Kasumi-1 (cell line): ENCODE measurements around the gene DDX5.

Experiments used
- DNase-seq, 2 experiments: peaks; one replicate each; lab custom pipeline; 2025; lab: John Stamatoyannopoulos, UW

DDX5 gene

GRCh38 chr17:64506201-64506575, at the start of gene DDX5:
TSS of gene DDX5 (minus strand) at chr17:64506289. CDS start at chr17:64506119, 170 bp downstream.
- DNase-seq, result peak; percentile 100

DNA sequence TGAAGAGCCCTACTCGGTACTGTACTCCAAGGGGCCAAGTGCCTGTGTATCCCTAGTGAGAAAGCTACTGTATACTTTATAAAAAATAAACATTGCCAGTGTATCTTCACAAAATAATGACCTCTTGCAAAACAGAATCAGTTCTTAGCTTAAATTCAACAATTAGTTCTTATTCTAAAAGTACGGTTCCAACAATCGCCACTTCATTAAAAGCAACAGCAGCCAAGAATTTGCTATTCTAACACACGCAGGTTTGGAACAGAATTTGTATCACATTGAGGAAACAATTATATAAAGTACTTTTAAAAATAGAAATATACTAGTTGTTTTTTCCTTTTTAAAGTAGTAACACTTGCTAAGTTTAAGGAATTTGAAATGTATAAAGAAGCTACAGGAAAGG, 49.2 kb upstream of the DDX5 start:
- no peak for DNase-seq

GRCh38 chr17:64554028-64554637, 48.0 kb upstream of the DDX5 start:
- no peak for DNase-seq

GRCh38 chr17:64551461-64551860, 45.4 kb upstream of the DDX5 start:
- DNase-seq, result no peak

DNA sequence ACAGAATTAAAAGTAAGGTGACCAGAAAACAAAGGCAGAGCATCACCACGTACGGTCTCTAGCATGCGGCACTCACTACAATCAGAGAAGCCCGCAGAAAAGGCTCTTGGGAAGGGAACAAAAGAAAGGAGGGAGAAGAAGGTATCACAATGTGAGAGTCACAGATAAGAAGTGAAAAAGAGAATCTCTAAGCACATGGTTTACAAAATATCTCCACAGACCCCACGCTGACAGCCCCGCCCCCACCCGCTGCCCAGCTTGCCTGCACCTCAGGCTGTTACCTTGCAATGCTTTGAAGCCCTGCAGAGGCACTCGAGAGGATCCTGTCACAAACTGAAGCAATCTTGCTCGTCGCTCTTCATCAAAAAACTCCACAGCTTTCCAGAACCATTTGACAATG, 41.2 kb upstream of the DDX5 start:
- DNase-seq, result no peak

DNA sequence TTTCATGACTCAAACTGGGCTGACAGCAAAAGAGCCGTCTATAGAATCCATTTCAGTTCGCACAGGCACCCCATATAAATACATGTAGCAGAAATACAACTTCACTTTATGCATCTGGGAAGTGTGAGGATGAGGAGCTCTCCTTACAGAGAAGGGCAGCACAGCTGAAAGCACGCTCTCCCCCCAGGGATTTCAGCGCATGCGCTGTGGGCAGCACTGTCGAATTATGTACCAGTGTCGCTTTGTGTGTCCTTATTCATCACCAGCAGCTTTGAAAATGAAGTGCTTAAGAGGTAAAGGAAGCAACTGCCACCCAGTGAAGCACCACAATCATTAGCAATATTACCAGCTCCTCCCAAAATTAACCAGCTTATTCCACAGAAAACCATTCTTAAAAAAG, 40.6 kb upstream of the DDX5 start:
- DNase-seq, result no peak

DNA sequence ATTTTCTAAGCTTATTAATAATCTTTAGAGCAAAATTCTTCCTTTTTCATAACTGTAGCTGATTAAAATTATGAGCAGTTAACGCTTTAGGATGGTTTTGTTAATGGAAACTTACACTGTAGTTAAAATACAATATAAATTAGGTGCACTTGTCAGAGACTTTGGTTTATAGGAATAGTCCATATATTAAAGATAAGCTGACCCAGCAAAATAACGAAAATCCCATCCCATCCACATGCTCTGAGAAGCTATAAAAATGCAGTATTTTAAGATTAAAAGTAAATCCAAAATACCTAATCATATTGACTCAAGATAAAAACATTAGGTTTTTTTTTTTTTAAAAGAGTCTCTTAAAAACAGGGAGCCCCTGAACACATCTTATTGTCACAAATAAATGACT, 38.7 kb upstream of the DDX5 start:
- no peak for DNase-seq

DNA sequence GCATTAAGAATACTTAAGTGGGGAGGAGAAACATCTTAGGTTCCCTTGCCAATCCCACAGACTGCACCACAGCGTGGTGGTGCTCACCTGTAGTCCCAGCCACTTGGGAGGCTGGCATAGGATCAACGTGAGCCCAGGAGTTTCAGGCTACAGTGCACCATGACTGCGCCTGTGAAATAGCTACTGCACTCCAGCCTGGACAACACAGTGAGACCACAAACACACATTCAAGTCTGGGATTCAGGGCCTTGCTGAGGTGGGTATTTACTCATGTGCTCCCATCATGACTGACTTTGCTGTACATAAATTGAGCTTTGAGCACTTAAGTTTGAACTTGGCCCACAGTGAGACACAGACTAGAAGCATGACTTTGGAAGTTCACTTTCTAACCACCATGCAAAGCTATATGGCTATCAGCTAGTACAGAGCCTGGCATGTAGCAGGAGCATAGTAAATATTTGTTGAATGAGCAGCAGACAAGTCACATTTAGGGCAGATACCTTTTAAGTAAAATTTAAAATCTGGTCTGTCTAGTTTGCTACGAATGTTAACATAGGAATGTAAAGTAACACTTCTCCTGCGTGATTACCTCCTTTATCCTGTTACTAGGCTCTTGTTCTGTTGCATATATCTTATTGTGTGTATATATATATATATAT, 34.2 kb upstream of the DDX5 start:
- no peak for DNase-seq

DNA sequence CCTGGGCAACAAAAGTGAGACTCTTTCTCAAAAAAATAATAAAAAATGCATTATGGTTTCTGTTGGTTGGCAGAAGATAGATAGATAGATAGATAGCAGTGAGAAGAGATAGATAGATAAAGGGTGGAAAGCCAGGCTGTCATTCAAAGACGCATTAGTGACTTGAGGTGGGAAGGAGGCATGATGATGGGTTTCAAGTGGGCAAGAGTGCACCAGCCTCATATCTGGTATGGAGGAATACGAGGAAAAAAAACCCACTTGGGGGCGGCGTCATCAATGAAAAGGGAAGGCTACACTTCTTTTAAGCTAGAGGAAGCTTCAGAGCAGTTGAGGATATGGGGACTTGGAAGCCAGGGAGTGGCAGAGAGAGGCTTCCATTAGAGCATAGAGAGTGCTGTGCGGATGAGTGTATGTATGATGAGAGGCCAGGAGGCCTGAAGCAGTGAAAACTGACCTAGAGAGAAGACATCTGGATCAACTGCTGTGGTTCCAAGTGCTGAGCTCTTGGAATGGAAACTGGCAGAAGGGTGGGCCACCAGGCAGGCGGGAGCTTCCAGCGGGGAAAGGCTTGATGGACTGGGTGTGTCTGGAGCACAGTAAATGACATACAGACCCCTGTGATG, 32.5 kb upstream of the DDX5 start:
- no peak for DNase-seq

DNA sequence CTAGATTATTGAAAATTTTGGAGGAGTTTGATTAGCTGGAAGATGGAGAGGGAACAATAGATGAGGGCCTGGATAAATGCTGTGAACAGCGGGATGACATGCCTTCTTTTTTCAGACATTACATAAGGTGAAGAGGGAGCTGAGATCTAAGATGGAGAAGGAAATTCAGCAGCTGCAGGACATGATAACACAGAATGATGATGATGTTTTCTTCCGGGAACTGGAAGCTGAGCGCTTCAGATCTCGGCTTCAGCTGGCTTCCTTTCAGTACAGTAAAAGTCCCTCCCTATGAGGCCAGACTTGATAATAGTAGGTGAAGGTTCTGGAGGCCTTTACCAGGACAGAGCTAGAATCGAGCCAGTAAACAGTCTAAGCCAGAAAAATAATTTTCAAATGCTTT, 31.4 kb upstream of the DDX5 start:
- DNase-seq, result no peak

- DNase-seq, result no peak
Observed at GRCh38 chr17:64536913-64537312, 30.8 kb upstream of the DDX5 start.

DNA sequence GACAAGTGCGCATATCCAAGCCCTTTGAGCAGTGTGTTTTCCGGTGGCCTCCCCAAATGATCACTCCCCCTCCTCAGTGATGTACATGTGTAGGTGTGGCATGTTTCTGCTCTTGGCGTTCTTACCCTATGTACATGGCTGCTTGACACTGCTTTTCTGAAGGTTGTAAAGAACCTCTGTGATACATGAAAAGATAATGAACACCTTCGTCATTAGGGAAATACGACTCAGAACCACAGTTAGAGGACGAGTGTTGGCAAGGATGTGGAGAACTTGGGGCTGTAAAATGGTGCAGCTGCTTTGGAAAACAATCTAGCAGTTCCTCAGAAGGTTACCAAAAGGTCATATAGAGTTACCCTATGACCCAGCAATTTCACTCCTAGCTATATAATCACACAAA, 29.3 kb upstream of the DDX5 start:
- DNase-seq, result no peak

DNA sequence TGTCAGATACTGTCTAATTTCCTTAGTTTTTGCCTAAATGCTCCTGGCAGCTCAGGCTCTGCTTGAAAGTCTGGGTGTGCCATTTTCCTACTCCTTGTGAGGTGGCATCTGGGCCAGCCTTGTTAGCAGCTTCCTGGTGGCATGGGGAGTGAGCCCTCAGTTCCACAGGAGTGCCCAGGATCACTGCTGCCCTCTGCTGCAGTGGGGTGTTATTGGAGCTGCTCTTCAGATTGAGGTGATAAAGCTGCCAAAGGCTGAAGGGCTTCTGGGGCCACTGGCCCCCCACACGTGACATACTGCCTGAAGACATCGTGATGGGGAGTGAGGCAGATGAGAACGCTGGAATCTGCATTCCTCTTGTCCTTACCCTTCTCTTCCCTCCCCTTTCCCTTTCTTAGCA, 28.1 kb upstream of the DDX5 start:
- DNase-seq, result peak; percentile 12 to 33

GRCh38 chr17:64533784-64534183, 27.7 kb upstream of the DDX5 start:
- DNase-seq, result no peak

- DNase-seq, result no peak
Observed at GRCh38 chr17:64532409-64532808, 26.3 kb upstream of the DDX5 start.

GRCh38 chr17:64531955-64532371, 25.9 kb upstream of the DDX5 start:
- DNase-seq, result no peak

- no peak for DNase-seq
Observed at GRCh38 chr17:64529221-64529620, 23.1 kb upstream of the DDX5 start.

GRCh38 chr17:64527914-64528313, 21.8 kb upstream of the DDX5 start:
- DNase-seq, result no peak

GRCh38 chr17:64520359-64520758, 14.3 kb upstream of the DDX5 start:
- no peak for DNase-seq

- DNase-seq, result no peak
Observed at GRCh38 chr17:64519601-64520000, 13.5 kb upstream of the DDX5 start.

DNA sequence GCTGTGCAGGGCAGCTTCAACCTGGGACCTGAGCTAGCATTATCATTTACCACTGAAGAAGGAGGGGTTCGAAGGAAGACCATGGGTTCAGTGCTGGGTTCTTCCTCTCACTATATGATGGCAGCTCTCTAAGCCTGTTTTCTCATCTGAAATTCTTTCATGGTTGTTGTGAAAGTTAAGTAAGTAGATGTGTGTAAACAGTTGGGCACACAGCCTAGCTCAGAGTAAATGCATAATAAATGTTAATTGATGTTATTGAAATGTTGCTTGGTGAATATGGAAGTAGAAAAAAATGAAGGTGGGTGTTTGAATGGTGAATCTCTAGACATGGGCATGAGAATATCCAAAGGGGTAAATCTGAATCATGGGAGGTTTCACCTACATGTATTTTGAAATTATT, 9.7 kb upstream of the DDX5 start:
- DNase-seq, result no peak

DNA sequence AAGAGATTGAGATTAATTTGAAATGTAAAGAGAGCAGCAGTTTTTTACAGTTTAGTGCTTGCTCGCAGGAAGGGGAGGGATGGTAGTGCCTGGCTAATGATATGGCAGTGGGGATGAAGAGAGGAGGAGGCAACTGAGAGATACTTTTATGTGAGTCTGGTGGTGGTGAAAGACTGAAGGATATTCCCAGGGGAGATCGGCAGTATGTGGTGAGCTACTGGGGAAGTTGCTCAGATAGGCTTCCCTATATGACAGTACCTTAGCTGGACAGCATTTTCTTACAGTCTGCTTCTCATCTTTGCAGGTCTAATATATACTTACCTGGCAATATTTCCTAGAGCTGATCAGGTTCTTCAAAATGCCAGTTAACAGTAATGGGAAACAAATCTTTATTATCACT, 9.3 kb upstream of the DDX5 start:
- no peak for DNase-seq

- no peak for DNase-seq
Observed at GRCh38 chr17:64509179-64509578, 3.1 kb upstream of the DDX5 start.

DNA sequence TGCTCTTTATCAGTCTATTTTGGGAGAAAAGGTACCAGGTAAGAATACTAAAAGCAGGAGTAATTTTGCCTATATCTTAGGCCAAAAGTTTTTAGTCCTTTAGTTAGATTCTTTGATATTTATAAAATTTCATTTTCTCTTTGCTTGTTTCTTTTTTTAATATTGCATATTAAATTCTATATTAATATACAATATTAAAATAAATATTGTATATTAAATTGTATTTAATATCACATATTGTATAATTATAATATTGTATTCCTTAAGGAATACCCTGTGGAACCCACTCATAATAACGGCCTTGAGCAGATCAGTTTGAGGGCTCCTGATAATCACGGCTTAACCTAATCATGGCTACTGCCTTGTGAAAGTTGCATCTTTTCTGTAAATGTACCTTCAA, 2.6 kb upstream of the DDX5 start:
- no peak for DNase-seq
